ENCODE results near the gene GPR21. TPM values are rescaled to one million over a fixed set of nuclear protein-coding genes. Genes with fewer than 3 reads are reported as not detected.

GPR21 gene
- total and polyA plus RNA-seq, 4 donors = 0.03 to 6.1 (median 3.7) TPM; not detected in 1

- Histone ChIP-seq H3K4me1 (ENCODE audit: control insufficient read depth in 5 of 5, insufficient read depth in 5 of 5, low read length in 5 of 5) (peaks cover 0 to 7% (median 2%) of the 10 kb centered on the region in 5 donors), H3K9ac (ENCODE audit: insufficient read depth in 1 of 2, low read length in 2 of 2) (no peak overlapping the region), H3K9me3 (ENCODE audit: control insufficient read depth in 4 of 4, insufficient read depth in 3 of 4, low read length in 3 of 4) (no peaks in the 10 kb centered on the region), H3K27me3 (ENCODE audit: control insufficient read depth in 3 of 3, insufficient read depth in 3 of 3, low read length in 2 of 3) (no peaks in the 10 kb centered on the region), H3K36me3 (ENCODE audit: control insufficient read depth in 4 of 4, insufficient read depth in 4 of 4, low read length in 4 of 4) (peaks cover 7 to 32% (median 25%) of the 10 kb centered on the region in 4 donors), H3K4me3 (no peak overlapping the region), H3K27ac (ENCODE audit: low read depth in 1 of 2, low read length in 1 of 2) (no peak overlapping the region)
- TF ChIP-seq CTCF (IDR thresholded peaks at IDR 0.05; ENCODE audit: control extremely low read depth, extremely low read depth) = no peak
- 94 to 95% methylated on average over 1 of the region's 1 CpG for WGBS, 2 donors
- no peak for ATAC-seq (ENCODE audit: insufficient read depth, low FRiP score)
- no peak for DNase-seq
These were observed 33.7 kb downstream of the GPR21 start for GRCh38 chr9:123067136-123067535.

- no peak overlapping the region for H3K27ac ChIP-seq (ENCODE audit: low read depth in 1 of 2, low read length in 1 of 2)
- DNase-seq = no peak
- no peak overlapping the region for H3K9ac ChIP-seq (ENCODE audit: insufficient read depth in 1 of 2, low read length in 2 of 2)
- WGBS, 2 donors = 82 to 90% methylated on average over 3 of the region's 3 CpGs
- ATAC-seq (ENCODE audit: insufficient read depth, low FRiP score) = peak; percentile 58
- H3K4me1 ChIP-seq (ENCODE audit: control insufficient read depth in 5 of 5, insufficient read depth in 5 of 5, low read length in 5 of 5) = peaks cover 0 to 6% (median 0%) of the 10 kb centered on the region in 5 donors
- no peaks in the 10 kb centered on the region for H3K27me3 ChIP-seq (ENCODE audit: control insufficient read depth in 3 of 3, insufficient read depth in 3 of 3, low read length in 2 of 3)
- H3K4me3 ChIP-seq = no peak overlapping the region
- peaks cover 10 to 39% (median 30%) of the 10 kb centered on the region in 4 donors for H3K36me3 ChIP-seq (ENCODE audit: control insufficient read depth in 4 of 4, insufficient read depth in 4 of 4, low read length in 4 of 4)
- TF ChIP-seq CTCF (IDR thresholded peaks at IDR 0.05; ENCODE audit: control extremely low read depth, extremely low read depth) = no peak
- H3K9me3 ChIP-seq (ENCODE audit: control insufficient read depth in 4 of 4, insufficient read depth in 3 of 4, low read length in 3 of 4) = no peaks in the 10 kb centered on the region
These were observed 35.6 kb downstream of the GPR21 start for GRCh38 chr9:123069010-123069481.

GRCh38 chr9:123070198-123070597 is 36.7 kb downstream of the GPR21 start:
- ATAC-seq (ENCODE audit: insufficient read depth, low FRiP score) (no peak), DNase-seq (no peak)
- TF ChIP-seq CTCF (IDR thresholded peaks at IDR 0.05; ENCODE audit: control extremely low read depth, extremely low read depth) = no peak
- no peak overlapping the region for H3K4me3 ChIP-seq
- peaks cover 10 to 39% (median 30%) of the 10 kb centered on the region in 4 donors for H3K36me3 ChIP-seq (ENCODE audit: control insufficient read depth in 4 of 4, insufficient read depth in 4 of 4, low read length in 4 of 4)
- H3K9ac ChIP-seq (ENCODE audit: insufficient read depth in 1 of 2, low read length in 2 of 2) = no peak overlapping the region
- no peak overlapping the region for H3K27ac ChIP-seq (ENCODE audit: low read depth in 1 of 2, low read length in 1 of 2)
- H3K4me1 ChIP-seq (ENCODE audit: control insufficient read depth in 5 of 5, insufficient read depth in 5 of 5, low read length in 5 of 5) = peaks cover 0 to 6% (median 0%) of the 10 kb centered on the region in 5 donors
- no peaks in the 10 kb centered on the region for H3K27me3 ChIP-seq (ENCODE audit: control insufficient read depth in 3 of 3, insufficient read depth in 3 of 3, low read length in 2 of 3)
- no peaks in the 10 kb centered on the region for H3K9me3 ChIP-seq (ENCODE audit: control insufficient read depth in 4 of 4, insufficient read depth in 3 of 4, low read length in 3 of 4)
